M059J (cell line): Measurements from ENCODE around the gene KCNJ18. TPM values are rescaled to one million over a fixed set of nuclear protein-coding genes. Genes with fewer than 3 reads are reported as not detected.
"Not testable (repeated sequence)": the region's sequence is repeated elsewhere in the genome, so short reads cannot be mapped to it uniquely, and the experiment has no call there.

Source experiments
- DNase-seq: peaks from one replicate; pipeline ENCODE4 v3.0.0-alpha.2; 2012; ENCODE audit warnings: low read depth
- total RNA-seq: library from RNA; depleted of rRNA; stranded (reverse); fragments of >200 nt; shearing (Covaris generic); gene quantifications from 2 replicates; pipeline ENCODE4 v1.2.3, GENCODE V29; 2014

KCNJ18 gene
- total RNA-seq, 1 experiment from 2014 or later, result not detected

- DNase-seq, result not testable (repeated sequence)
These were observed 10.8 kb downstream of the KCNJ18 start for GRCh38 chr17:21702940-21703640.

DNA sequence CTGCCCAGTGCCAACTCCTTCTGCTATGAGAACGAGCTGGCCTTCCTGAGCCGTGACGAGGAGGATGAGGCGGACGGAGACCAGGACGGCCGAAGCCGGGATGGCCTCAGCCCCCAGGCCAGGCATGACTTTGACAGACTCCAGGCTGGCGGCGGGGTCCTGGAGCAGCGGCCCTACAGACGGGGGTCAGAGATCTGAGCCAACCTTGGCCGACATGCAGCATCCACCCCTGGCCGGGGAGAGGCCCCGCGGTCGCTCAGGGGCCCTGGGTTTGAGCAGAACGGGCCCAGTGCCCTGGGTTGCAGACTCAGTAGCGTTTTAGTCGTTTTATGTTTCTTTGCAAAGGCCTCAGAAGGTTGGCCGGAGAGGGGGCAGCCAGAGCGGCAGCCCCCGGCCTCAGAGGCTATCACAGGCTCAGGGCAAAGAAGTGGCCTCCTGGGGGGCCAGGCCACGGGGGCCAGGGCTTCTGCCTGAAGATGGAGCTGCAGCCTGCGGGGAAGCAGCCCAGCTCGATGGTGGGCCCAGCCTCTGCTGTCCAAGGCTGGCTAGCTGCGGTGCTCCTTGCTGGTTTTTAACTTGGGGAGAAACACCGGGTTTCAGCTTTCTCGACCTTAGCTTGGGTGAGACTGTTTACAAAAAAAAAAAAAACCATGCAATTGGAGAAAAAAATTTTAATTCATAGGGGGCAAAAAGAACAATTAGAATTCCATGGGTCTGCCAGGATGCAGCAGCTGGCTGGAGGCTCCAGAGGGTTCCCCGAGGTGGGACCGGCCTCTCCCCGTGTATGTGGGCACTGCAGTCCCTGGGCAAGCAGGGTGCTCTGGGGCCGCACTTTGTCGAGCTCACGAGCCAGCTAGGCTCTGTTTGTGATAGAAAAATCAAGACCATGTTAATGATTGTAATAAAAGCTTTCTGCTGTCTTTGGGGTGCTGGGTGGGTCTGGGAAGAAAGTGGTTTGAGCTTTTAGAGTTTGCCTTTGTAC, 11.9 kb downstream of the KCNJ18 start:
- DNase-seq, result not testable (repeated sequence)

DNA sequence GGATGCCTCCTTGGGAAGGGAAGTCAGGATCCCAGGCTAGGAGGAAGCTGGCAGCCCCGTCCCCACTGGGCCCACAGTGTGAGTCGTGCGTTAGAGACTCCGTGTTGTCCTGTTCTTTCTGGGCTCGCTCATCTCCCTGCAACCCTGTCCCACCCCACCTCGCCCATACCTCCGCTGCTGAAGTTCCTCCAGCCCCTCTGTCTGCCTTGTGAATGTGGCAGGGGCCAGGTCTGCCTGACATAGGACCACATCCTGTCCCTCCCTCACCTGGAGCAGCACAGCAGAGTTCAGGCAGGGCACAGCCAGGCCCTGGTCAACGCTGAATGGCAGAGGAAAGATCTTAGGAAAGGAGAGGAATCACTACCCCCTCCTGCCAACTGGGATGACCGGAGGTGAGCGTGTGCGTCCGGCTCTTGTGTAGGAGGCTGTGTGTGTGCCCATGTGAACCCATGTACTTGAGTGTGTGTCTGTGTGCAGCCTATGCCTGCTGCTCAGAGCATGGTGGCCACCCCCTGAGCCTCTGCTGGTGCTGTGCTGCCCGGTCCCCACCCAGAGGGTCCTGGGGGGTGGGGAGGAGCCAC, 12.8 kb downstream of the KCNJ18 start:
- no peak for DNase-seq

DNA sequence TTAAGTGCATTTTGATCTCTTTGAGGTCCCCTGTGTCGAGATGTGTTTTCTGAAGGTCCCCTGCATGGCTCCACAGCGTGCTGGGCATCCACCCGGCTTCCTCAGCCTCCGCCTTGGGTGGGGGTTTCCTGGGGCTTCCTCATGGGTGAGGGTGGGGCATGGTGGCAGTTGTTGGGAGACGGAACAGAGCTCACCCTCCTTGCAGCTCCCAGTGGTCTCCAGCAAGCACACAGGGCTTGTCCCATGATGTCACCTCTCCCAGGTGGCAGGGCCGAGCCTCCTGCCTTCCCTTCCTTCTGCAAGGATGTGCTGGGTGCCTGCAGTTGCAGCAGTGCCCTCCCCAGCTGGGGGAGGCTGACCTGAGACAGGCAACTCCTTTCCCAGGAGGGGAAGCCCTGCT, 13.4 kb downstream of the KCNJ18 start:
- DNase-seq, result not testable (repeated sequence)

GRCh38 chr17:21706546-21706945, 14.2 kb downstream of the KCNJ18 start:
- DNase-seq, result not testable (repeated sequence)

DNA sequence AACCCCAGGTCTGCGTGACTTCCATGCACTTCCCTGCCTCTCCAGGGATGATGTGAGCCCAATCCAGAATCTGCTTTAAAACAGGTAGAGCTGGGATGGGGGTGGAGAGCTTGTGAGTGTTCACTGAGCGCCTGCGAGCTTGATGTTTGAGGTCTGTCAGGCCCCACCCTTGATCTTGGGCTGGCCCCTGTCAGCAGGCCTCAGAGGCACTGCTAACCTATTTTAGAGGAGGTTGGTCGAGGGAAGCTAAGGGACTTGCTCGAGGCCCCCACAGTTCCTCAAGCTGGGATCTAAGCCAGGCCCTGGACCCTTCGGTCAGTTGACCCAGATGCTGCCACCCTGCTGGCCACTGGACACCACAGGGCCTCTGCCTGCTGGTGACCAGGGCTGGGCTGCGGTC, 14.8 kb downstream of the KCNJ18 start:
- not testable (repeated sequence) for DNase-seq

DNA sequence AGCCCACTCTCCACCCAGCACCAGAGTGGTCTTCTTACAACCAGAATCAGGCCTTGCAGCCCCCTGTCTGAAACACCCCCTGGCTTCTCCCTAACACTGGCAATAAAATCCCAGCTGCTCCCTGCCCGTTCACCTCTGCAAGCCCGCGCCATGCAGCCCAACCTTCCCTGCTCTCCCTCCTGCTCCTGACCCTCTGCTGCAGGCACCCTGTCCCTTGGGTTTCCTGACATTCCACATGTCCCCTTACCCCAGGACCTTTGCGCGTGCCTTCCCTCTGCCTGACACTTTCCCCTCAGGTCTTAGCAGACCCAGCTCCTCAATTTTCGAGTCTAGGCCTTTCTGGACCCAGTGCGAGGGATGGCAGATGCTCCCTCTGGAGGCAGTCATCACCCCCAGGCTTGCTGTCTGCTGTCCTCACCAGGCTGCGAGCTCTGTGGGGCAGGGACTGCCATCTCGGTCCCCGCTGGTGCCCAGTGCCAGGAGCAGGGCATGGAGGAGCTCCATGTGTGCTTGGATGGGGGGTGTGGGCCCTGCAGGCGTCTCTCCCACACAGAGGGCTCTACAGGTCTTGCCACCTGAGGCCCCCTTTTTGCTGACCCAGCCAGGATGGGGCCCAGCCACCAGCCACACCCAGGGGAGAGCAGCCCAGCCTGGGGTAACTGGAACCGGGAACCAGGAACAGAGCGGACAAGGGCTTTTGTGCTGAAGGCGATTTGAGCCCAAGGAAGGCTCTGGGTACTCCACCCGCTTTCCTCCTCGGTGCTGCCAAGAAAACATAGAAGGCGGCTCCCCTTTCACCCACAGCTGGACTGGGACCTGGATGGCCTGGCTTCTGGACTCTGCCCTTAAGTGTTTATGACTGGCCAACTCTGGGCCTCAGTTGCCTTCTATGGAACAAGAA, 15.6 kb downstream of the KCNJ18 start:
- DNase-seq, result not testable (repeated sequence)

GRCh38 chr17:21708612-21709535, 16.6 kb downstream of the KCNJ18 start:
- DNase-seq, result not testable (repeated sequence)

DNA sequence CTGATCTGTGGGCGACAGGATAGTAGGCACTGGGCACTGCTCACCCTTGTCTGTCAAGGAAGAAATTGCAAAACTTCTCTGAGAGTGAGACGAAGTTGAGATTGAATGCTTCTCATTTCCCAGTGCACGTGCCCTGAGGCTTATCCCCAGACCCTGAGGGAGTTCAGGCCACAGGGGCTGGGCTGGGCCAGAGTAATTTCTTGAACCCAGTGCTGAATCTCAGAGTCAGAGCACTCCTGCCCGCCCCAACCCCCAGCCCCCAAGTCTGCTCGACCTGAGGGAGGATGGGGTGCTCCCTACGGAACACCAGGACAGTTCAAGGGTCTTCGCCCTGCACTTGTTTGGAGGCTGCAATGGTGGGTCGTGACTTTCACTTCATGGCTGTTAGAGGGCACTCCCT, 17.7 kb downstream of the KCNJ18 start:
- DNase-seq, result not testable (repeated sequence)

DNA sequence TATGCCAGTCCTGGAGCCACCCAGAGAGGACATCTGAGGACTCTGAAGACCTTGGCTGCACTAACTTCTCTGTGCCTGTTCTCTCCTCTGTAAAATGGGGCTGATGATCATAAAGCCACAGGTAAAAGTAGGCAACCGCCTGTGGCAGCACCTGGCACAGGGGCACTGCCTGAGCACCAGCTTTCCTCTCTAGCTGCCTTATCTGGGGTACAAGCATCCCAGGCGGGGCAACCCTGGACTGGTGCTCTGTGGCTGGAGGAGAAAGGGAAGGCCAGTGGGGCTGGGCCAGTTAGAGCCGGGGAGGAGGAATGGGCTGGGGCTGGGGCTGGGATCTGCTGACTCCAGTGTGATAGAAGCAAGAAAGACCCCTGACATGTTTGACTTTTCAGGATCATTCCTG, 18.2 kb downstream of the KCNJ18 start:
- DNase-seq, result not testable (repeated sequence)

- no peak for DNase-seq
These were observed 18.9 kb downstream of the KCNJ18 start for GRCh38 chr17:21711182-21711581.

DNA sequence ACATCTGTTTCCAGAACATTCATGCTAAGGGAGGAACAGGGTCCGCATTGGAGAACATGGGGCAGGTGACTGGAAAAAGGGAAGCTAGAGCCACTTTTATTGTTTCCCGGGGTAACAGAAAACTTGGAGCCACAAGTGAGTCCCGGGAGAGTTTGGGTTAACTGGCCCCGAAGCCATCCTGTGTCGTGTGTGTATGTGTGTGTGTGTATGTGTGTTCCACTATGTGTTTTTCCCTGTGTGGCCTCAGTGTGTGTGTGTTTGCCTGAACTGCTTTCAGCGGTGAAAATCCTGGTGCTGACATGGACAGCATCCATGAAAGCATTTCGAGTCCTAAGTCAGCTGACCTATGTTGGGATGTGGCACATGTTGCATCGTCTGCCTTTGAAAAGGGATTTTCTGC, 20.7 kb downstream of the KCNJ18 start:
- DNase-seq, result not testable (repeated sequence)

DNA sequence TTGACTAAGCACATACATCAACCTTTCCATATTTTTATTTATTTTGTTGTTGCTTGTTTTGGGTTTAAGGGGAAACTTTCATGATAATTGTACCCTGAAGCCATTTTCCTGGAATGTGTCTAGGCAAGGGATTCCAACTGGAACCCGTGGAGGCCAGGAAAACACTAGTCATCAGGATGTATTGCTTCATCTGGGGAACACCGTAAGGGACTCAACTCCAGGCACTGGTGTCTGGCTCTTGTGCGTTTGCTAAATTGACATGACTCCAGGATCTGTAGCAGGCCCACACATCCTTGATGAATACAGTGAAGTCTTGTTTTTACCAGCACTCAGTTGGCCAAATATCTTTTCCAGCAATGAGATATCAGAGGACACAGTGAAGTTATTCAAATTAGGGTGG, 21.3 kb downstream of the KCNJ18 start:
- DNase-seq, result not testable (repeated sequence)

GRCh38 chr17:21714676-21715075, 22.4 kb downstream of the KCNJ18 start:
- not testable (repeated sequence) for DNase-seq

DNA sequence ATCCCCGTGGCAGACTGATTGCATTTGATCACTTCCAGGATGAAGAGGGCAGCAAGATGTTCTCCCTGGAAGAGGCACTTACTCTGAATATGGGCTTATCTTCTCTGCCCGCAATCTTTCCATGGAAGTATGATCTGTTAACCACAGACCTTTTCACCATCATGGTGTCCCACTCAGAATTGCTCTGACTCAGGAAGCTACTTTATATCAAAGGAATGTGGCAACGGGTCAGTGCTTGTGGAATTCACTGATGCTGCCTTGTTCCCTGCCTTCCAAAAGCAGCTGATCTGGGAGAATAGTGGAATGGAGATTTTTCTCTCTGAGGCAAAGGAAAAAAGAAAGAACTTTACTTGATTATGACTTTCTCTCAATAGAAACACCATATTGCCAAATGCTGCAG, 23.6 kb downstream of the KCNJ18 start:
- DNase-seq, result peak; percentile 16

GRCh38 chr17:21718971-21719370, 26.6 kb downstream of the KCNJ18 start:
- DNase-seq, result not testable (repeated sequence)

- DNase-seq, result not testable (repeated sequence)
These were observed 27.3 kb downstream of the KCNJ18 start for GRCh38 chr17:21719511-21720226.

DNA sequence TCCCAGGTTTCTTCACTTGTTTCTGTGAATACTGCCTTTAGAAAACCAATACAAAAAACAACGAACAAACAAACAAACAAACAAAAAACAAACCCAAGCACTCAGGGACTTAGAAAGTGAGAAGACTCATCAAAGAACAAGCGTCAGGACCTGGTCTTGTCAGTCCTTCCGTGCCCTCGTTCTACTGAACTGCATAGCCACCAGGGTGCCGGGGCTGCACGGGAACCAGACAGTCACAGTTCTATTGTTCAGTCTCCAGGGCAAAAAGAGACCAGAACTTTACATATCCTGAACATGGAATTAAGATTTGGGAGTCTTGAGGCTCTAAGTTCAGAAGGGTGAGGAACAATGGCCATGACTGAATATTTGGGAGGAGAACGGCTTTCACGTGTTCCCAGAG, 28.2 kb downstream of the KCNJ18 start:
- DNase-seq, result not testable (repeated sequence)

- not testable (repeated sequence) for DNase-seq
These were observed 29.9 kb downstream of the KCNJ18 start for GRCh38 chr17:21722268-21722667.
